Purkinje cell (primary cell): ENCODE measurements around the gene CLTCL1. TPM values are rescaled to one million over a fixed set of nuclear protein-coding genes. Genes with fewer than 3 reads are reported as not detected.

Experiments
- polyA plus RNA-seq: library from polyadenylated mRNA; unstranded; fragments of >200 nt; fragmentation: Nextera tagmentation; gene quantifications from 2 replicates; pipeline ENCODE4 v1.2.1, GENCODE V29; 2014

Gene CLTCL1
- 0.06 and 0.44 TPM in 2 replicates for polyA plus RNA-seq

DNA sequence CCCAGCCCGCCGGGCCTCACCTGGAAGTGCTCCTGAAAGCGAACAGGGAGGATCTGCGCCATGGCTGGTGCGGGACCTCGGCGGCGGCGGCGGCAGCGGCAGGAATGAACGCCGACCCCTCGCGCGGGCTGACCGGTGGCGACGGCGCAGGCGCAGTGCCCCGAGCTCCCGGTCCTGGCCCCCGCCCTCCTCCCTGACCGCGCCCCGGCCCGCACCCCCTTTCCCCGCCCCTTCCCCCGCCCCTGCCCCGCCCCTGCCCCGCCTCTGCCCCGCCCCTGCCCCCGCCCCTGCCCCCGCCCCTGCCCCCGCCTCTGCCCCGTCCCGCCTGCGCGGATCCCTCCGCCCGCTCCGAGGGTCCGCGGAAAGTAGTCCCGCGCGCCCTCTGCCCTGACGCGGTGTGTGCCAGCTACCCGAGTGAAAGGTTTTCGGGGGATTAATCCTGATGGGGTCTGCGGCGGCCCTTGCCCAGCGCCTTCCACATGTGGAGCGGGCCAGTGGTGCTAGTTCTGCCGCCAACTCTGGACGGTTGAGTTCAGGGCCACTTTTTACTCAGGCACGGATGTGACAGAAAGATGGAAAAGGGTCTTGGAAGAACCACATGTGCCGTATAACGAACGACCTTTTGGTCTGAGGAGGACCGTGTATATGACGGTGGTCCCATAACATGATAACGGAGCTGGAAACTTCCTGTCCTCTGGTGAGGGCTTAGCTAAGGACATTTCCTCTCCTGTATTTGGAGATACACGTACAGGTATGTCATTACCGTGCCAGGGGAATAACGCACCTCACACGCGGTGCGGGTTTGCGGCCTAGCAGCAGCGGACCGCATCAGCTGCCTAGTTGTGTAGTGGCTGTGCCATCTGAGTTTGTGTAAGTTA lies at the start of gene CLTCL1:
TSS of gene CLTCL1 (minus strand) at position 140 of the 878 bp plus-strand sequence. CDS start at position 62, 78 bp downstream.

GRCh38 chr22:19178657-19179496 lies 112.6 kb downstream of the CLTCL1 start, which contains the start of gene SLC25A1:
Gene SLC25A1, minus strand, starts transcription at chr22:19178736. Its CDS starts 63 bp downstream, at chr22:19178673.

DNA sequence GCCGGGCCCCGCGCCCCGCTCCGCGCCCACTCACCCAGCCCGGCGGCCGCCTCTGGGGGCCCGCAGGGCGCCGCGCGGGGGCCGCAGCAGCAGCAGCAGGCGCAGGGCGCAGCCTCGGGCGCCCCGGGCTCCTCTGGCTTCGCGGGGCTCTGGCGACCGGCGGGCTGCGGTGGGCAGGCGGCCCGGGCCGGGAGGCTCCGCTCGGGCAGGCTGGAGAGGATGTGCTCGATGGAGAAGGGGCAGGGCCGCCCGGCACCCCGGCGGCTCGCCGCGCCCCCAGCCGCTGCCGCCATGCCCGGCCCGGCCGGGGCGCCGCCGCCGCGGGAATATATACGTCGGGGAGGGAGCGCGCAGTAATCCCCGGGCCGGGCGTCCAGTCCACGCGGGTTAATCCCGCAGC lies 141.5 kb downstream of the CLTCL1 start, which contains the start of gene GSC2:
TSS of gene GSC2 (minus strand) at position 302 of the 400 bp plus-strand sequence. CDS start at position 293, 9 bp downstream.

GRCh38 chr22:19130959-19131684 lies 160.4 kb downstream of the CLTCL1 start, which contains the start of gene TSSK2:
Gene TSSK2, plus strand, starts transcription at chr22:19131308. Its CDS starts 92 bp downstream, at chr22:19131400.

Other genes starting within 250 kb of the CLTCL1 start
- 5.8 and 8.3 TPM in 2 replicates for gene DGCR2, start 169.3 kb downstream of the CLTCL1 start, polyA plus RNA-seq
- gene TSSK2, start 160.4 kb downstream of the CLTCL1 start, polyA plus RNA-seq: not detected in 2 replicates
- 2.4 and 2.9 TPM in 2 replicates for gene ESS2, start 147.1 kb downstream of the CLTCL1 start, polyA plus RNA-seq
- gene GSC2, start 141.4 kb downstream of the CLTCL1 start, polyA plus RNA-seq: not detected in 2 replicates
- gene SLC25A1, start 113.0 kb downstream of the CLTCL1 start, polyA plus RNA-seq: 1.7 and 3.3 TPM in 2 replicates
- gene HIRA, start 140.0 kb upstream of the CLTCL1 start, polyA plus RNA-seq: 1.4 and 2.0 TPM in 2 replicates
- gene MRPL40, start 140.8 kb upstream of the CLTCL1 start, polyA plus RNA-seq: 69.6 and 78.9 TPM in 2 replicates
- gene C22orf39, start 156.0 kb upstream of the CLTCL1 start, polyA plus RNA-seq: 46.1 and 46.3 TPM in 2 replicates
- 44.4 and 54.0 TPM in 2 replicates for gene UFD1, start 187.5 kb upstream of the CLTCL1 start, polyA plus RNA-seq
- gene CDC45, start 188.2 kb upstream of the CLTCL1 start, polyA plus RNA-seq: 2.5 and 2.6 TPM in 2 replicates
- 0.17 and 0.28 TPM in 2 replicates for gene CLDN5, start 232.7 kb upstream of the CLTCL1 start, polyA plus RNA-seq